Measurements from ENCODE around the gene PXDN.
A peak's percentile ranks its signal among the peaks of the same experiment; 100 is the strongest.
"Not testable (repeated sequence)": the region's sequence is repeated elsewhere in the genome, so short reads cannot be mapped to it uniquely, and the experiment has no call there.

The PXDN gene

GRCh38 chr2:1723397-1724042, 20.8 kb downstream of the PXDN start:
- H3K9ac ChIP-seq, result no peak overlapping the region
- H3K36me3 ChIP-seq, result peaks cover 0 to 27% (median 13%) of the 10 kb centered on the region in 11 experiments; a peak in 11 of 22 replicates
- H3K27ac ChIP-seq, result no peak overlapping the region
- H3K27me3 ChIP-seq, result no peaks in the 10 kb centered on the region
- peaks cover 50 to 69% (median 64%) of the 10 kb centered on the region in 10 experiments for H3K4me1 ChIP-seq
- no peak for TF ChIP-seq Cebpa-rat (IDR thresholded peaks at IDR 0.05)
- H3K4me2 ChIP-seq, result peak overlapping the region in 9 of 11 experiments; percentile 76 to 91 (median 85); a peak in 14 of 22 replicates
- H3K4me3 ChIP-seq, result no peak overlapping the region
- H3K9me3 ChIP-seq (replicated peaks in 1 of 11), result peaks cover 0 to 10% (median 6%) of the 10 kb centered on the region in 11 experiments; a peak in 9 of 22 replicates
- H4K20me1 ChIP-seq, result peaks cover 0 to 80% (median 55%) of the 10 kb centered on the region in 11 experiments; a peak in 21 of 22 replicates

GRCh38 chr2:1722692-1723091, 21.6 kb downstream of the PXDN start:
- Histone ChIP-seq H3K4me3 (no peak overlapping the region), H3K9ac (peak overlapping the region in 9 of 11 experiments; percentile 63 to 75 (median 68); a peak in 8 of 22 replicates), H3K4me1 (peaks cover 42 to 69% (median 64%) of the 10 kb centered on the region in 10 experiments), H3K4me2 (peak overlapping the region; percentile 75 to 92 (median 85)), H3K27ac (peak overlapping the region; percentile 67 to 89 (median 80); a peak in 20 of 22 replicates), H3K9me3 (replicated peaks in 1 of 11) (peaks cover 0 to 10% (median 6%) of the 10 kb centered on the region in 11 experiments; a peak in 9 of 22 replicates), H3K27me3 (no peaks in the 10 kb centered on the region), H4K20me1 (peaks cover 0 to 77% (median 49%) of the 10 kb centered on the region in 11 experiments; a peak in 21 of 22 replicates), H3K36me3 (peaks cover 0 to 35% (median 8%) of the 10 kb centered on the region in 11 experiments; a peak in 11 of 22 replicates)
- TF ChIP-seq Cebpa-rat (IDR thresholded peaks at IDR 0.05), result no peak

- no peaks in the 10 kb centered on the region for H3K27me3 ChIP-seq
- H3K4me1 ChIP-seq, result peaks cover 41 to 69% (median 64%) of the 10 kb centered on the region in 10 experiments
- H4K20me1 ChIP-seq, result peaks cover 0 to 77% (median 44%) of the 10 kb centered on the region in 11 experiments; a peak in 21 of 22 replicates
- H3K4me2 ChIP-seq, result peak overlapping the region; percentile 75 to 92 (median 85)
- peak overlapping the region; percentile 71 to 89 (median 80); a peak in 21 of 22 replicates for H3K27ac ChIP-seq
- H3K9ac ChIP-seq, result peak overlapping the region; percentile 63 to 75 (median 68); a peak in 20 of 22 replicates
- H3K9me3 ChIP-seq (replicated peaks in 1 of 11), result peaks cover 0 to 10% (median 6%) of the 10 kb centered on the region in 11 experiments; a peak in 9 of 22 replicates
- H3K36me3 ChIP-seq, result peaks cover 0 to 36% (median 8%) of the 10 kb centered on the region in 11 experiments; a peak in 11 of 22 replicates
- TF ChIP-seq Cebpa-rat (IDR thresholded peaks at IDR 0.05), result no peak
- peak overlapping the region in 7 of 10 experiments; percentile 20 to 50 (median 41); a peak in 10 of 20 replicates for H3K4me3 ChIP-seq
These were observed 22.3 kb downstream of the PXDN start for GRCh38 chr2:1721706-1722646.

GRCh38 chr2:1718339-1719220, 25.7 kb downstream of the PXDN start:
- Histone ChIP-seq H3K9me3 (replicated peaks in 1 of 11) (no peaks in the 10 kb centered on the region; a peak in 1 of 22 replicates), H3K27me3 (no peaks in the 10 kb centered on the region), H3K4me3 (no peak overlapping the region), H3K9ac (peak overlapping the region in 6 of 11 experiments; percentile 6 to 64 (median 38); a peak in 9 of 22 replicates), H3K4me2 (peak overlapping the region in 10 of 11 experiments; percentile 15 to 100 (median 94); a peak in 18 of 22 replicates), H3K36me3 (peaks cover 0 to 25% (median 8%) of the 10 kb centered on the region in 11 experiments; a peak in 9 of 22 replicates), H4K20me1 (peaks cover 0 to 95% (median 73%) of the 10 kb centered on the region in 11 experiments; a peak in 21 of 22 replicates), H3K27ac (peak overlapping the region in 10 of 11 experiments; percentile 27 to 95 (median 62); a peak in 19 of 22 replicates), H3K4me1 (peaks cover 71 to 97% (median 93%) of the 10 kb centered on the region in 10 experiments)
- no peak for TF ChIP-seq Cebpa-rat (IDR thresholded peaks at IDR 0.05)

GRCh38 chr2:1717113-1717512, 27.2 kb downstream of the PXDN start:
- peaks cover 0 to 12% (median 0%) of the 10 kb centered on the region in 11 experiments; a peak in 5 of 22 replicates for H3K36me3 ChIP-seq
- H3K27ac ChIP-seq, result peak overlapping the region; percentile 30 to 96 (median 78); a peak in 19 of 22 replicates
- H3K27me3 ChIP-seq, result no peaks in the 10 kb centered on the region; a peak in 1 of 22 replicates
- H3K9ac ChIP-seq, result peak overlapping the region in 9 of 11 experiments; percentile 33 to 78 (median 67); a peak in 16 of 22 replicates
- H4K20me1 ChIP-seq, result peaks cover 0 to 95% (median 77%) of the 10 kb centered on the region in 11 experiments; a peak in 21 of 22 replicates
- H3K4me3 ChIP-seq, result no peak overlapping the region
- peak overlapping the region; percentile 75 to 100 (median 94) for H3K4me2 ChIP-seq
- H3K9me3 ChIP-seq (replicated peaks in 1 of 11), result no peaks in the 10 kb centered on the region
- TF ChIP-seq Cebpa-rat (IDR thresholded peaks at IDR 0.05), result no peak
- H3K4me1 ChIP-seq, result peaks cover 74 to 97% (median 96%) of the 10 kb centered on the region in 10 experiments

- Histone ChIP-seq H3K4me1 (peaks cover 74 to 97% (median 96%) of the 10 kb centered on the region in 10 experiments), H3K9me3 (replicated peaks in 1 of 11) (no peaks in the 10 kb centered on the region), H3K27ac (peak overlapping the region; percentile 30 to 96 (median 78); a peak in 19 of 22 replicates), H3K9ac (peak overlapping the region in 9 of 11 experiments; percentile 33 to 78 (median 70); a peak in 14 of 22 replicates), H3K27me3 (no peaks in the 10 kb centered on the region; a peak in 1 of 22 replicates), H3K36me3 (peaks cover 0 to 12% (median 0%) of the 10 kb centered on the region in 11 experiments; a peak in 5 of 22 replicates), H3K4me2 (peak overlapping the region; percentile 75 to 100 (median 94)), H4K20me1 (peaks cover 0 to 95% (median 77%) of the 10 kb centered on the region in 11 experiments; a peak in 21 of 22 replicates), H3K4me3 (no peak overlapping the region)
- no peak for TF ChIP-seq Cebpa-rat (IDR thresholded peaks at IDR 0.05)
These were observed 27.9 kb downstream of the PXDN start for GRCh38 chr2:1716441-1716840.

GRCh38 chr2:1716014-1716305, 28.4 kb downstream of the PXDN start:
- H3K4me1 ChIP-seq, result peaks cover 70 to 97% (median 96%) of the 10 kb centered on the region in 10 experiments
- H3K27ac ChIP-seq, result peak overlapping the region; percentile 30 to 96 (median 78); a peak in 19 of 22 replicates
- H3K4me2 ChIP-seq, result peak overlapping the region; percentile 75 to 100 (median 94)

More at GRCh38 chr2:1716014-1716305, 28.4 kb downstream of the PXDN start:
- Histone ChIP-seq H4K20me1 (peaks cover 0 to 93% (median 78%) of the 10 kb centered on the region in 11 experiments; a peak in 21 of 22 replicates), H3K36me3 (peaks cover 0 to 12% (median 0%) of the 10 kb centered on the region in 11 experiments; a peak in 5 of 22 replicates), H3K4me3 (peak overlapping the region in 6 of 10 experiments; percentile 21 to 56 (median 44); a peak in 11 of 20 replicates), H3K9ac (peak overlapping the region; percentile 38 to 80 (median 70); a peak in 18 of 22 replicates)
- not testable (repeated sequence) for H3K27me3 ChIP-seq; H3K9me3 ChIP-seq (replicated peaks in 1 of 11)

Data from BLaER1 treated with 17β-estradiol and CSF1 and Interleukin-3, amounts not matched to agents 10 nM and 100 nM (cell line).